ENCODE data around the gene DGKG.

Gene DGKG

GRCh38 chr3:186185194-186185787, 176.7 kb downstream of the DGKG start:
- H3K4me2 ChIP-seq (ENCODE audit: low read depth, low read length, poor library complexity, severe bottlenecking), result peak overlapping the region; percentile 78

GRCh38 chr3:186184021-186184420, 178.0 kb downstream of the DGKG start:
- H3K79me2 ChIP-seq (ENCODE audit: insufficient read depth, low read length), result no peaks in the 10 kb centered on the region
- no peaks in the 10 kb centered on the region for H3K9me3 ChIP-seq (ENCODE audit: insufficient read depth, low read depth, low read length)
- H3K4me1 ChIP-seq (ENCODE audit: insufficient read depth, low read length, poor library complexity, severe bottlenecking), result peaks cover 27% of the 10 kb centered on the region
- no peak overlapping the region for H2AFZ ChIP-seq (ENCODE audit: low read length)
- H3K9me2 ChIP-seq (replicated peaks; ENCODE audit: low read depth, low read length), result no peaks in the 10 kb centered on the region
- no peak overlapping the region for H3K9ac ChIP-seq (ENCODE audit: low read depth, low read length, poor library complexity, severe bottlenecking)
- peak overlapping the region; percentile 78 for H3K4me2 ChIP-seq (ENCODE audit: low read depth, low read length, poor library complexity, severe bottlenecking)
- no peaks in the 10 kb centered on the region for H3K27me3 ChIP-seq (ENCODE audit: insufficient read depth, low read length, poor library complexity, severe bottlenecking)
- no peaks in the 10 kb centered on the region for H4K20me1 ChIP-seq (ENCODE audit: insufficient read depth, low read length, poor library complexity, severe bottlenecking)
- H3K36me3 ChIP-seq (ENCODE audit: insufficient read depth, low read length), result no peaks in the 10 kb centered on the region
- peaks cover 4% of the 10 kb centered on the region for H3F3A ChIP-seq (ENCODE audit: low read depth)
- H3K4me3 ChIP-seq (ENCODE audit: low read length, poor library complexity, severe bottlenecking), result no peak overlapping the region
- TF ChIP-seq EZH2phosphoT487 (IDR thresholded peaks at IDR 0.05; ENCODE audit: borderline replicate concordance), result no peak
- no peak for TF ChIP-seq CTCF (conservative IDR thresholded peaks at IDR 0.05; ENCODE audit: low read length)

More at GRCh38 chr3:186185194-186185787, 176.7 kb downstream of the DGKG start:
- H3K4me1 ChIP-seq (ENCODE audit: insufficient read depth, low read length, poor library complexity, severe bottlenecking), result peaks cover 27% of the 10 kb centered on the region
- H3F3A ChIP-seq (ENCODE audit: low read depth), result peaks cover 4% of the 10 kb centered on the region
- H4K20me1 ChIP-seq (ENCODE audit: insufficient read depth, low read length, poor library complexity, severe bottlenecking), result no peaks in the 10 kb centered on the region
- no peaks in the 10 kb centered on the region for H3K9me3 ChIP-seq (ENCODE audit: insufficient read depth, low read depth, low read length)
- H3K9me2 ChIP-seq (replicated peaks; ENCODE audit: low read depth, low read length), result no peaks in the 10 kb centered on the region
- no peaks in the 10 kb centered on the region for H3K27me3 ChIP-seq (ENCODE audit: insufficient read depth, low read length, poor library complexity, severe bottlenecking)
- peak overlapping the region; percentile 43 for H2AFZ ChIP-seq (ENCODE audit: low read length)
- H3K36me3 ChIP-seq (ENCODE audit: insufficient read depth, low read length), result no peaks in the 10 kb centered on the region
- no peak for TF ChIP-seq EZH2phosphoT487 (IDR thresholded peaks at IDR 0.05; ENCODE audit: borderline replicate concordance)
- no peak for TF ChIP-seq CTCF (conservative IDR thresholded peaks at IDR 0.05; ENCODE audit: low read length)
- H3K79me2 ChIP-seq (ENCODE audit: insufficient read depth, low read length), result no peaks in the 10 kb centered on the region
- H3K9ac ChIP-seq (ENCODE audit: low read depth, low read length, poor library complexity, severe bottlenecking), result peak overlapping the region; percentile 64
- peak overlapping the region; percentile 59 for H3K4me3 ChIP-seq (ENCODE audit: low read length, poor library complexity, severe bottlenecking)

GRCh38 chr3:186182850-186183249, 179.2 kb downstream of the DGKG start:
- H4K20me1 ChIP-seq (ENCODE audit: insufficient read depth, low read length, poor library complexity, severe bottlenecking), result no peaks in the 10 kb centered on the region
- no peaks in the 10 kb centered on the region for H3K9me2 ChIP-seq (replicated peaks; ENCODE audit: low read depth, low read length)
- no peak overlapping the region for H3K4me2 ChIP-seq (ENCODE audit: low read depth, low read length, poor library complexity, severe bottlenecking)
- H2AFZ ChIP-seq (ENCODE audit: low read length), result no peak overlapping the region
- H3K9ac ChIP-seq (ENCODE audit: low read depth, low read length, poor library complexity, severe bottlenecking), result no peak overlapping the region
- no peaks in the 10 kb centered on the region for H3K27me3 ChIP-seq (ENCODE audit: insufficient read depth, low read length, poor library complexity, severe bottlenecking)
- H3K79me2 ChIP-seq (ENCODE audit: insufficient read depth, low read length), result no peaks in the 10 kb centered on the region
- H3F3A ChIP-seq (ENCODE audit: low read depth), result peaks cover 4% of the 10 kb centered on the region
- H3K9me3 ChIP-seq (ENCODE audit: insufficient read depth, low read depth, low read length), result no peaks in the 10 kb centered on the region
- TF ChIP-seq EZH2phosphoT487 (IDR thresholded peaks at IDR 0.05; ENCODE audit: borderline replicate concordance), result no peak
- no peak for TF ChIP-seq CTCF (conservative IDR thresholded peaks at IDR 0.05; ENCODE audit: low read length)
- peaks cover 27% of the 10 kb centered on the region for H3K4me1 ChIP-seq (ENCODE audit: insufficient read depth, low read length, poor library complexity, severe bottlenecking)
- H3K4me3 ChIP-seq (ENCODE audit: low read length, poor library complexity, severe bottlenecking), result no peak overlapping the region
- no peaks in the 10 kb centered on the region for H3K36me3 ChIP-seq (ENCODE audit: insufficient read depth, low read length)
